Right hindlimb (tissue), 1 donor: ENCODE measurements around the gene DYNC2I2.
"Not testable (repeated sequence)": the region's sequence is repeated elsewhere in the genome, so short reads cannot be mapped to it uniquely, and the experiment has no call there.

Source experiments
- DNase-seq: peaks from one replicate; pipeline ENCODE4 v3.0.0-alpha.2; 2018

The DYNC2I2 gene

GRCh38 chr9:128611600-128612394 lies 44.9 kb downstream of the DYNC2I2 start:
- DNase-seq = no peak

GRCh38 chr9:128610897-128611296 lies 45.8 kb downstream of the DYNC2I2 start:
- no peak for DNase-seq

GRCh38 chr9:128607642-128608350 lies 48.9 kb downstream of the DYNC2I2 start:
- DNase-seq = peak; percentile 79

- DNase-seq = no peak
Measured at GRCh38 chr9:128603697-128604096, 53.0 kb downstream of the DYNC2I2 start.

- no peak for DNase-seq
Measured at GRCh38 chr9:128600099-128600498, 56.5 kb downstream of the DYNC2I2 start.

GRCh38 chr9:128595471-128595870 lies 61.2 kb downstream of the DYNC2I2 start:
- no peak for DNase-seq

GRCh38 chr9:128593856-128594255 lies 62.8 kb downstream of the DYNC2I2 start:
- DNase-seq = no peak

GRCh38 chr9:128593039-128593438 lies 63.6 kb downstream of the DYNC2I2 start:
- DNase-seq = no peak

- DNase-seq = no peak
Measured at GRCh38 chr9:128588581-128589233, 67.9 kb downstream of the DYNC2I2 start.

GRCh38 chr9:128587453-128587852 lies 69.2 kb downstream of the DYNC2I2 start:
- no peak for DNase-seq

- not testable (repeated sequence) for DNase-seq
Measured at GRCh38 chr9:128586934-128587333, 69.7 kb downstream of the DYNC2I2 start.

- DNase-seq = not testable (repeated sequence)
Measured at GRCh38 chr9:128585155-128585554, 71.5 kb downstream of the DYNC2I2 start.
